HepG2 (cell line): Measurements from ENCODE around the gene ANKRD40. TPM values are rescaled to one million over a fixed set of nuclear protein-coding genes. Genes with fewer than 3 reads are reported as not detected.

ENCODE experiments used
- FOXM1 ChIP-seq: sonication (generic); formaldehyde crosslinking; IDR thresholded peaks from 2 replicates; pipeline ENCODE4 v1.5.0; 2020; ENCODE audit warnings: missing genetic modification reagents
- GPBP1L1 ChIP-seq: sonication (generic); formaldehyde crosslinking; IDR thresholded peaks from 2 replicates; pipeline ENCODE4 v1.5.0; 2020; ENCODE audit warnings: mild to moderate bottlenecking, missing genetic modification reagents
- HNF4A ChIP-seq: sonication (generic); formaldehyde crosslinking; IDR thresholded peaks from 2 replicates; pipeline ENCODE4 v1.4.0; 2020; ENCODE audit warnings: missing genetic modification reagents
- NR2C2 ChIP-seq: sonication (generic); formaldehyde crosslinking; IDR thresholded peaks from 2 replicates; pipeline ENCODE4 v1.4.0; 2020; ENCODE audit warnings: missing genetic modification reagents, mild to moderate bottlenecking, moderate library complexity, borderline replicate concordance
- PRDM10 ChIP-seq: sonication (generic); formaldehyde crosslinking; IDR thresholded peaks from 2 replicates; pipeline ENCODE4 v1.4.0; 2020; ENCODE audit warnings: low read depth, missing genetic modification reagents
- RXRA ChIP-seq: sonication (generic); formaldehyde crosslinking; IDR thresholded peaks from 2 replicates; pipeline ENCODE4 v1.5.1; 2020; ENCODE audit warnings: missing genetic modification reagents
- SNRNP70 ChIP-seq: fragments of 200-400 bp; formaldehyde crosslinking; IDR thresholded peaks from 2 replicates; pipeline ENCODE4 v1.6.1; 2017; ENCODE audit warnings: mild to moderate bottlenecking, low read depth, low read length, moderate library complexity
- TFDP1 ChIP-seq: IDR thresholded peaks from 2 replicates; pipeline ENCODE4 v1.6.1; 2016; ENCODE audit warnings: missing compliant biosample characterization, missing genetic modification reagents, borderline replicate concordance
- ZFY ChIP-seq: sonication (generic); formaldehyde crosslinking; IDR thresholded peaks from 2 replicates; pipeline ENCODE4 v1.4.0; 2020; ENCODE audit warnings: missing genetic modification reagents
- ZHX2 ChIP-seq, 2 experiments: sonication (generic) in 1 of 2; formaldehyde crosslinking in 1 of 2; IDR thresholded peaks; 2 replicates each; pipeline versions ENCODE4 v1.6.1 to v1.9.0; 2014 to 2022; ENCODE audit warnings: antibody characterized with exemption in 1 of 2, borderline replicate concordance in 1 of 2, inconsistent platforms in 1 of 2, low read depth in 1 of 2, missing genetic modification reagents in 1 of 2
- ZNF18 ChIP-seq: sonication (generic); formaldehyde crosslinking; IDR thresholded peaks from 2 replicates; pipeline ENCODE4 v1.8.0; 2022; ENCODE audit warnings: mild to moderate bottlenecking, missing genetic modification reagents; ENCODE audit not compliant: insufficient replicate concordance
- ZNF234 ChIP-seq: sonication (generic); formaldehyde crosslinking; conservative IDR thresholded peaks from 2 replicates; pipeline ENCODE4 v1.5.1; 2020; ENCODE audit warnings: mild to moderate bottlenecking, missing genetic modification reagents
- ZNF274 ChIP-seq: sonication (generic); formaldehyde crosslinking; IDR thresholded peaks from 2 replicates; pipeline ENCODE4 v1.5.1; 2020; ENCODE audit warnings: mild to moderate bottlenecking, missing genetic modification reagents
- ZNF3 ChIP-seq: IDR thresholded peaks from 2 replicates; pipeline ENCODE4 v1.7.0; 2017; ENCODE audit warnings: inconsistent platforms
- polyA plus RNA-seq, 8 experiments: library from polyadenylated mRNA; depleted of rRNA in 3 of 8; stranded (reverse) in 7 of 8; unstranded in 1 of 8; fragments of >200 nt; fragmentation: Illumina TruSeq in 4 of 8; extraction: Trizol in 4 of 8; gene quantifications; 2 replicates each; pipeline versions ENCODE4 v1.2.1 to v1.2.3, GENCODE V29; 2011 to 2016; ENCODE audit warnings: low read depth in 4 of 8, missing spikeins in 1 of 8, mixed read lengths in 1 of 8; ENCODE audit not compliant: insufficient read depth in 1 of 8
- total RNA-seq, 5 experiments: library from RNA; depleted of rRNA; stranded (reverse); fragments of >200 nt; fragmentation: Illumina TruSeq; extraction: Trizol; gene quantifications; 2 replicates each; pipeline ENCODE4 v1.2.3, GENCODE V29; 2016; ENCODE audit warnings: low read depth in 1 of 5

ANKRD40 gene
- total and polyA plus RNA-seq, 2 of the 13 experiments (the other 11 are each of a cell fraction or from before 2014, with no cell fraction given) = 35.0 to 46.4 TPM

GRCh38 chr17:50667259-50668024, 40.3 kb downstream of the ANKRD40 start (continued):
- no peak for TF ChIP-seq TFDP1 (CRISPR knock-in tag)
- TF ChIP-seq HNF4A (CRISPR knock-in tag) = no peak
- no peak for TF ChIP-seq PRDM10 (CRISPR knock-in tag)
- no peak for TF ChIP-seq GPBP1L1 (CRISPR knock-in tag)
- no peak for TF ChIP-seq ZHX2 (IDR thresholded peaks at IDR 0.05; ENCODE audit: low read depth)
- no peak for TF ChIP-seq ZHX2 (CRISPR knock-in tag; IDR thresholded peaks at IDR 0.05; ENCODE audit: borderline replicate concordance)
- no peak for TF ChIP-seq SNRNP70
- TF ChIP-seq ZNF18 = no peak
- no peak for TF ChIP-seq ZNF3
- no peak for TF ChIP-seq FOXM1
- TF ChIP-seq ZNF274 (CRISPR knock-in tag) = no peak
- no peak for TF ChIP-seq ZNF234 (CRISPR knock-in tag)
- TF ChIP-seq NR2C2 (CRISPR knock-in tag) = no peak
- TF ChIP-seq RXRA (CRISPR knock-in tag) = 0 out of 2 replicates have a peak, but pooled peaks have one; percentile 60
- TF ChIP-seq ZFY (CRISPR knock-in tag) = no peak
